Fibroblast of the aortic adventitia (primary cell): ENCODE measurements around the gene POU6F2. TPM values are rescaled to one million over a fixed set of nuclear protein-coding genes. Genes with fewer than 3 reads are reported as not detected.
A peak's percentile ranks its signal among the peaks of the same experiment; 100 is the strongest.

Source experiments
- DNase-seq: peaks from one replicate; pipeline ENCODE4 v3.0.0-alpha.2; 2010; ENCODE audit warnings: low read depth
- H3K4me3 ChIP-seq: 2 replicates; pipeline ENCODE4 v1.5.1; 2011; ENCODE audit warnings: low read depth, mild to moderate bottlenecking, control low read depth, low read length, moderate library complexity
- CTCF ChIP-seq: IDR thresholded peaks from 2 replicates; pipeline ENCODE4 v1.5.1; 2011; ENCODE audit warnings: mild to moderate bottlenecking, low read length, control low read depth, inconsistent platforms; ENCODE audit not compliant: insufficient read depth
- total RNA-seq: library from RNA; depleted of rRNA; stranded (reverse); fragments of >200 nt; gene quantifications from 2 replicates; pipeline ENCODE4 v1.2.3, GENCODE V29; 2012; ENCODE audit warnings: low replicate concordance

POU6F2 gene
- total RNA-seq, 1 donor, result not detected

DNA sequence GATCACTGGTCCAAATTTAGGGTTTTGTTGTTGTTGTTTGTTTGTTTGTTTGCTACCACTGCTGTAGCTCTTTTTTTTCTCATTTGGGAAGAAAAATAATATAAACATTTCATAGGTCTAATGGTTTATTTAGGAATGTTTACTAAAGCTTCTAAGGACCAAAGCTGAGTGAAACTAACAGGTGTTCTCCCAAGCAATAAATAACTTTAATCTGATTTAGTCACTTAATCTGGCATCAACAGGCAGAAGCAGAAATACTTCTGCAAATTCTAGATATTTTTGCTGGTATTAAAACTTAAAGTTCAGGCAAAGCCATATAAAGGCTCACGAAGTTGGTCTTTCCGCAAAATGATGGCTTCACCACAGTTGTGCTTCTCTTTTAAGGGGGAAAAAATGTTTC lies 444.0 kb downstream of the POU6F2 start:
- DNase-seq, result no peak
- TF ChIP-seq CTCF, result no peak
- H3K4me3 ChIP-seq, result no peak overlapping the region

DNA sequence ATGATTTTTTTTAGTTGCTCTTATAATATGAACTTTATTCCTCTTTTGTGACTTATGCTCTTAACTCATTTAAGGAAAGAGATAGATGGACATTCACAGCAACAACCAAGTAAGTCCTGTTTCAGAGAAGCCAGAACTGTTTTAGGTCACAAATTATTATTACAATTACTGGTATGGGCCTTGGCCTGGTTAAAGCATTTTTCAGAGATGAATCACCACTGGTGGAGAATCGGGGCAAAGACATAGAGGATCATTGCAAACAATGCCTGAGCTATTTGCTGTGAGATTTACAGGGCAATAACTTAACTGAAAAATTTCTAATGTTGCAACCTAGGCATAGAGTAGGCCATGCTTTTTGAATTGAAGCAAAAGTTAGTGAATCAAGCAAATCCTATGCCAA lies 450.5 kb downstream of the POU6F2 start:
- no peak for TF ChIP-seq CTCF
- DNase-seq, result peak; percentile 78
- H3K4me3 ChIP-seq, result no peak overlapping the region

DNA sequence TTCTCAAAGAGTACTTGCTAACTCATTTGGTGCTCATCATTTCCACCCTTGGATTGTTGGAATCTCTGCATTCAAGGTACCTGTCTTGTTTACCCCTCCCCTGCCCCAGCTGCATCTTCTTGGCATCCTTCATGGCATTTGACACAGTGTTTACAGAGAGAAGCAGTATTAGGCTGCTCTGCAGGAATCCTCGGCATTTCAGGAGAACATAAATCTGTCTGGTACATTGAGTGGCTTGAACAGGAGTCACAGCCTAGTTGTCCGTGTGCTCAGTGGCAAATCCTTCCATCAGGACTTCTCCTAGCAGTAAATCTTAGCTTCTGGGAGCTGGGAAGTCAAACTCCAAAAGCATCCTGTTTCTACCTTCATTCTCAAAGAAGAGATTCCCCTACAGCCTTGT lies 451.7 kb downstream of the POU6F2 start:
- TF ChIP-seq CTCF, result no peak
- H3K4me3 ChIP-seq, result no peak overlapping the region
- no peak for DNase-seq

DNA sequence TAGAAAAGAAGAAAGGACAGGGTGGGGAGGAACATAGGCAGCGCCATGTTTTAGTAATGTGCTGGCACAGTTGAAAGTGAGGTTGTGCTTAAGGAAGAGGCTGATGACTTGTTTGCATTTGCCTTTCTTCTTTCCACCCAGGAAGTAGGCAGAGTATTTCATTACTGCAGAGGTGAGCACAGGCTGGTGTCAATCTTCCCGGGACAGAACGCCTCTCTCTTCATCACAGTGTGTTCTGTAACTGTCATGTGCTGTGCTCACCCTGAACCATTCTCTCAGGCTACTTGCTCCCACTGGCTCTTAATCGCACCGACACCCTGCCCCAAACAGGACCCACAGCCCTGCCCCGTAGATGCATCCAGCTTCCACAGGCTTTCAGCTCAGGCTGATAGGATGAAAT lies 452.7 kb downstream of the POU6F2 start:
- DNase-seq, result no peak
- no peak for TF ChIP-seq CTCF
- H3K4me3 ChIP-seq, result no peak overlapping the region

DNA sequence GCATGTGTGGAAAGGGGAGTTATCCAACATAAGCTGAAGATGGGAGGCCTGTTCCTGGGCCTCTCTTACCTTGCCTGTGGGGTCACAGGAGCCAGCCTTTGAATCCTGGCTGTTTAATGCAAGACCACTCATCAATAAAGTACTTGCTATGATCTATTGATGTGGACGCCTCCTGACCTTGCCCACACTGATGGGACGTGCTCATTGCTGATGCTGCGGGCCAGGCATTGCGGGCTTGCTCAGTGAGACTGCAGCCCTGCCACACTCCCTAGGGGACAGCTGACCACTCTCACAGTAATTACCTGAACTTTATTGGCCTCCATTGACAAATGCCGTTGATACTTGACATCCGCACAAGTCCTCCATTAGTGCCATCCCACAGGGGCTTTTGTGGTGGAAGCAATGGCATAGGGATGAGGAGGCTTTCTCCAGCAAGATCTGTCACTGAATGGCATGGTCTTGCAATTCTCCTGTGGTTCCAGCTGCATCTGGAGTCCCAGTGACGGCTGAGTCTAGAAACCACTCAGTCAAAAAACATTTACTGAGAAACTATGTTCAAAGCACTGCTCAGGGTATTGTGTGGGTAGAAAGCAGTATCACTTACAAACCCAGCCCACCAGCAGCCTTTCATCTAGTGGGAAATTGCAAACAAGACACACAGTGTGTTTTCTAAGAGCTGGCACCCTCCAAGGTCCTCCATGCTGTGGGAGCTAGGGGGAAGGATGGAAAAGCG lies 453.4 kb downstream of the POU6F2 start:
- DNase-seq, result no peak
- no peak for TF ChIP-seq CTCF
- no peak overlapping the region for H3K4me3 ChIP-seq

DNA sequence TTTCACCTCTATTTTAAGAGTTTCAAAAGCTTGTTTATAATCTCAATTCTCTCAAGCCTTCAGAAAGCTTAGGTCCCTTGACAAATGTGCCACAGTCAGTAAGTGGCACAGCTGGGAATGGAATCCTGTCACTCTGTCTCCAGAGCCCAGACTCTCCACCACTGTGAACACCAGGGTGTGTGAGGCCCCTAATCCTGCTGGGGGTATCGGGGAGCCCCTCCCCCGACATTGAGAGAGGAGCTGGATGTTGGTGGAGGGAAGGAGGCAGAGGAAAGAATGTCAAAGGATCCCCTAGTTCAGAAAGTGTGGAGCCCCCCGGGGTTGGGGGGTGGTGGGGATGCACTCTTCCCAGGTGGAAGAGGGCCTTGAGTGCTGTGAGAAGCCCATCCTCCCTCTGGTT lies 454.7 kb downstream of the POU6F2 start:
- no peak for DNase-seq

More for the DNA sequence above, 454.7 kb downstream of the POU6F2 start:
- no peak overlapping the region for H3K4me3 ChIP-seq
- no peak for TF ChIP-seq CTCF
